UCSD-AML1 (cell line): ENCODE results near the gene TNS3.

Experiments used
- DNase-seq: peaks from one replicate; lab custom pipeline; 2025; ENCODE audit not compliant: unreplicated experiment; lab: John Stamatoyannopoulos, UW

Gene TNS3

DNA sequence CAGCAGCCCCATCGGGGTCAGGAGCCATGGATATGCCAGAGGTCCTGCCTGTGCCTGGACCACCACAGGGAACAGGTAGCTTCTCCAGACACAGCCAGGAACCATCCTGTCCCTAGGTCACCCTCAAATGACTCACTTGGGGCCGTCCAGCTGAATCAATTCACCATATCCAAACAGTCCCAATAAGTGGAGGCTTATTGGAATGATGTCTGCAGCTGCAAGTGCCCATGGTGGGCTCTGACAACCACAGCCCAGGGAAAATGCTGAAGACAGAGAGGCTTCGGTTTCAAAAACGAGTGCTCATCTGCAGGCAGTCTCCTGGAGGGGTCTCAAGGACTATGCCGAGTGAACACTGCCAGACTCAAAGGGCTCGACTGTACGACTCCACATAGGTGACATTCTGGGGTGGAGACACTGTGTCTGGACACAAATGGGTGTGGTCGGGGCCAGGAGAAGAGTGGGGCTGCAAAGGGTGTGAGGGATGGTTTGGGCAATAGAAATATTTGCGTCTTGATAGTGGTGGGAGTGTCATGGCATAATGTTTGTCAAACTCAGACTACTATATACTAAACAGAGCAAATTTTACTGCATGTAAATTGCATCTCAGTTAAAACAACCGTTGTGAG is 204.8 kb downstream of the TNS3 start:
- DNase-seq, result no peak

DNA sequence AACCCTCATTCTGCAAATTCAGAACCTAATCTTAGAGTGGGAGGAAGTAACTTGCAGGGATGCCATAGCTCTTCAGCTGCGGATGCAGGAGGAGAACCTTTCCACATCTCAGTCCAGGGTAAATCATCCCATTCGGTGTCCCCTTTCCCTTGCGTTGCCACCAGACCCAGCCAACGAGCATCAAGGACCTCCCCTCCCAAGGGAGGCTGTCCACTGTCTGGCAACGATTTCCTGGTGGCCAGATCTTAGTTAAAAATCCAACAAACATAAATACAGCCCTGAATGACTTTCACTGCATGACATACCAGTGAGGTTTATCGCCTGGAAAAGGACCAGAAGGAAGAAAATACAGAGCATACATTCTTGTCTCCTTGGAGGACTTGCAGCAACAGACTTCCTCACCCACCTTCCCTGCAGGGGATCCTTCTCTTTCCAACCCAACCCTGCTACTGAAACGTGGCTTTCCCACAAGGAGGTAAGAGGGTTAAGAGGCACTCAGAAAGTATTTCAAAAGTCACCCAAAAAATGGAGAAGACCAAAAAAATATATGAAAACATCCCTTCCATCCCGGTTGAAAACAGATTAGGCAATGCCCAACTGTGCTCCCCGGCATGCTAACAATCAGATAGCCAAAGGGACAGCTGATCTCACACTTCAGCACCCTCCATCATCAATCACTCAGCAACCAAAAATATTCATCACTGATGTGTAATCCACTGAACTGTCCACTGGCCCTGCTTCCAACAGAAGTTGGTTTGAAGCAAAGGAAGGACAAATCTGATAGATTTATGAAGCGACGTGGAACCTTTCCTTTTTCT is 206.6 kb downstream of the TNS3 start:
- no peak for DNase-seq

DNA sequence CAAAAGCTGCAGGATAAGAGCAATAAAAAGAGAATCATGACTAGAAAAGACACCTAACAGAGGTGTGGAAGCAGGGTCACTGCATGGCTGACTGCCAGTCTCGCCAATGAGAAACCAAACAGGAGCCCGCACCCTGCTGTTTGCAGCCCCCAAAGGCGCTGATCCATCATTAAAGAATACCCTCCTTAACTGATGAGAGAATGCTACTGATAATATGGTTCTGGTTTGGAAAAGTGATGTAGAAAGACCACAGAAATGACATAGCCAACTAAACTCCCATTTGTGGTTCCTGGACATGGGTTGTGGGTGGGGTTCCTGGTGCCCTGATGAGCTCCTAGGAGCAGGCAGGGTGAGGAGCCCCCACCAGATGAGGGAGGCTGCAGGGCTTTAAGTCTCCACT is 207.4 kb downstream of the TNS3 start:
- no peak for DNase-seq

DNA sequence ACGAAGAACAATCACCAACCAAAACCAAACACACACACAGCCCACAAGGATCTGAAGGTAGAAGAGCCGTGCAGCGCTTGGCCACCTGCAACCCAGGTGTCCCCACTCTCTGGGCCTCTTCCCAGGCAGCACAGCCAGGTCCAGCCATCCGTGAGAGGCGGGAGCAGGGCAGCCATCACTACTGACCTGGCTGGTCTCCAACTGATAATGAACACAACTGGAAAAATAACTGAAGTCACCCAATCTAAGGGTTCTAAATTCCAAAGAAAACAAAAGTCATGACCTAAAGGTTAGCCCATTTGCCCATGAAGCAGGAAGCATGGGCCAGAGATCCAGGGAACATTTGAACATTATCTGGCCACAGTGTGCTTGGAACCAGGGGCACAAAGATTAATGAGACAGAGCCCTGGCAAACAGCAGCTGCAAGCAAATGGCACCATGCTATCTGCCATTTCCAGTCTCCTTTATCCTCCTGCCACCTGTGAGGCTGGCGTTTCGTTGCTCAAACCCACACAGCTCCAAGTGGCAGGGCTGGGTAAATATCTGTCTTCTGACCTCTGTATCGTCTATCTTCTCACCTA is 207.9 kb downstream of the TNS3 start:
- no peak for DNase-seq

DNA sequence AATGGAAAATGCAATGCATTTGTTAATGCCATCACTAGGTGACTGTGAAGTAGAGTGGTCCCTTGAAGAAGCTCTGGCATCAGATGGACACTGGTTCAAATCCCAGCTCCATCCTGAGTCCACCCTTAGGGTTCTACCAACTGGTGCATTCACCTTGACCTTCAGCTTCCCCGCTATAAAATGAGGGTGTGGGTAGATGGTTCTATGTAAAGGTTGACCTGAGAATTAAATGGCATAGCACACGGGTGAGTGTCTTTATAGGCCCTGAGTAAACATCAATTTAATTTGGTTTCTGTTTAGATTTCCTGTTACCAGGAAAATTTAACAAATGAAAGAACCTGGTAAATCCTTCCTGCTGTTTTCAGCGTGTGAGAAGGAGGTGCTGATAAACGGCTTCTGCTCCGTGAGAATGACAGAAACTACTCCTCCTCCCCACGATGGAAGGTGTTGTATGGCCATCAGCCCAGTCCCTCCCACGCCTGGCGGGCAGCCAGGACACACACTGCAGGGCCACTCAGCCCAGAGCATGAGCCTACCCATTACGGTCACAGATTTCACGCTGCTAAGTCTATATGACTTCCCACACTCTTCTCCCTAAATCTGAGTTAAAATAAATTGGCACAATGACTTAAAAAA is 210.1 kb downstream of the TNS3 start:
- no peak for DNase-seq

DNA sequence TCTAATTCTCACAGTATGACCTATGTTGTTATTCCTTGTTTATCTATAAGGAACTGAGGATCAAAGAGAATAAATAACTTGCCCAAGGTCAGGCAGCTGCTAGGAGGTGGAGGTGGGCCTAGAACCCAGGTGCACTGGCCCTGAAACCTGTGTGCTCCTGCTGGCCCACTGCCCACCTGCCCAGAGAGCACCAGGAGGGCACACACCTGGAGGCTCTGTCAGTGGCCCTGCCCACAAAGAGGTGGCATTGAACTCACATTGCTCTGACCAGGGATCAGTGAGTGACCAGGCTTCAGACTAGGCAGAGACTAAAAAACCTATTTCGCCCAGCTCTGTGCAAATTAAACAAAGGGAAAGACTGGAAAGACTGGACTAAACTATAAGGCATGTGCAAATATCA is 210.6 kb downstream of the TNS3 start:
- DNase-seq, result no peak

DNA sequence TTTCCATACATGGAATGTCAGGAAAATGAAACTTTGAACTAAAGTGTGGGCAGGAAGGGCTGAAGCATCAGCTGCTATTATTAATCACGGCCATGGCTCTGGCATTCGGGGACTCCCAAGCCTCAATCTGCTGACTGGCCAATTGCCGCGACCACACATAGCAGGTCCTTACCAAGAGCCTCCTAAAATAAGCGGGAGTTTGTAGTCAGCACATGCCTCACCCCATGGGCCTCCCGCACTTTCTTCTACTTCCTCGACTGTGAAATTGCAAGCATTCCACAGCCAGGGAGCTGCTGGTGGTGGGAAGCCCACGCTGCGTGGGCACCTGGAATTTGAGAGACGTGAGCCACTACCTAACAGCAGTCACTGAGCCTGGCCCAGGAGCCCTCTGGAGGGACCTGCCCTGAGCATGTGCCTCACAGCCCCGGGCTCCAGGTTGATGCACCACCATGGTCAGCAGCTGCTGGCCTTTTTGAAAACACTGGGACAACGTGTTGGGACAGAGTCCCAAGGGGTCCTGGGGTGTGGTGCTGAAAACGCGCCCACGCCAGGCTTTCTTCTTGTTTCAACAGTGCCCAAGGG is 211.4 kb downstream of the TNS3 start:
- DNase-seq, result no peak

DNA sequence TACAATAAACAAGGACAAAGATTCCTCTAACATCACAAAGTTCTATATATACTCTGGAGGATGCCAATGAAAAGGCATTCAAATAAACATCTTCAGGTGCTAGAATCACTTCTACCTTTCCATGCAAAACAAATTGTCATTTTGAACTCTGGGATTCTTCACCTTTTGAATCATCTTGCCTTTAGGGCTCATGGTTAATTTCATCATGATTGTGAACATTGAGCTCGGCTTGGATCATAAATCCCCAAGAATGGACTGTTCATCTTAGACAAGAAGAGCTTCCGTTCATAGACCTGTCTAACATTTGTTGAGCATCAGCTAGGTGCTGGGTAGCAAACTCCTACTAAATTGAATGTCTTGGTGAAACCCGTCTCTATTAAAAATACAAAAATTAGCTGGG is 212.2 kb downstream of the TNS3 start:
- no peak for DNase-seq

DNA sequence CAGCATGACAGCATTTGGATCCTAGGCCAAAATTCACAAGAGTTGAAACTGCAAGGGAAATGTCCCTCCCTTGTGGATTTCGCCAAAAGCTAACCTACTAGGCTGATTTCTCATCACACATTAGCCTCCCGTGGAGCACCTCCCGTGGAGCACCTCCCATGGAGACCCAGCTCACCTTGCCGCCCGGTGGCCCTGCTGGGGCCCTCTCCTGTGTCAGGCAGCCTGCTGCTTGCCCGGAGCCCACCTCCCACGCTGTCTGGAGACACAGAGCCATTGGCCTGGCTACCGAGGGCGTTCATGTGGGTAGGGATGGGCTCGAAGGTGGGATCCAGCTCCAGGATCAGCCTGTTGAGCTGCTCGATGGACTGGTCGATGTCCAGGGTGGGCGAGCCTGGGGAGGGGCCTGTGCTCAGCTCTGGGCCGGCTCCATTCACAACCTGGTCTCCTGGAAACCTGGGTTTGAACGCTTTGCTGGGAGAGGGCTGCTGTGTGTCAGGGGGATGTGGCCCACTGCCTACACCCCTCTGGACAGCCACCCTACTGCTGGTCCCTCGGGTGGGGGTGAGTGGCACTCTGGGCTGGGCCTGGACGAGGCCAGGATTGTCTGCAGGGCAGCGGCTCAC is 213.6 kb downstream of the TNS3 start:
- no peak for DNase-seq

DNA sequence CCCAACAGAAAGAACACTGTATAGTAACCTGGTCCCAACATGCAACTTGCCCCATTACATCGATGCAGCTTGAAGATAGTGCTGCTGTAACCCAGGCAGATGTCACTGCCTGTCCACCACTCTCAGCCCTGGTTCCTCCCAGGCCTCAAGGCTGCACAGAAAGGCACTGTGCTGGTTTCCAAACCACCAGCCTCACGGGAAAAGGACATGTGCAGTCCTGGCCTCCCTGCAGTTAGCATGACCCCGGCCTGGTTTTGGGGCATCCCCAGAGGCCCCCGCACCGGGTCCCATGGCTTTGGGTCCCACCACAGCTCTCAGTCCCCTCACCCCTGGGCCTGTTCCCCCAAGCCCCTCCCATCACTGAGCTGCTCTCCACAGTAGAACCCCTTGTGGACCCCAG is 214.5 kb downstream of the TNS3 start:
- DNase-seq, result no peak

DNA sequence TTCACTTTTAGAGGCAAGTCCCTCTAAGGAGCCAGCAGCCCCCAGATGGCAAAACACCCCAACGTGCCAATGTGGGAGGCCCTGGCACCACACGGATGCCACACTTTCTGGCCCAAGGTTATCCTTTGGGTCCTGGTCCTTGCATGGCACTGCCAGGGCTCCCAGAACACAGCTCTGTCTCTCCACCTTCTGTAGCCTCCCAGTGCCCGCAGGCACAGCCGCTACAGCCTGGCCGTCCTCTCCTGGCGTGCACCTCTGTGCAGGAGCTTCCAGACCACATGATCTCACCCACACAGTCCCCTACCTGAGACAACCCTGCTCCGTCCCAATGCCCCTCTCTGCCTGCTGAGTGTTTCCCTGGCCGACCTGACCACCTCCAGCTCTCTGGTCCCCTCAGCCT is 215.0 kb downstream of the TNS3 start:
- no peak for DNase-seq

DNA sequence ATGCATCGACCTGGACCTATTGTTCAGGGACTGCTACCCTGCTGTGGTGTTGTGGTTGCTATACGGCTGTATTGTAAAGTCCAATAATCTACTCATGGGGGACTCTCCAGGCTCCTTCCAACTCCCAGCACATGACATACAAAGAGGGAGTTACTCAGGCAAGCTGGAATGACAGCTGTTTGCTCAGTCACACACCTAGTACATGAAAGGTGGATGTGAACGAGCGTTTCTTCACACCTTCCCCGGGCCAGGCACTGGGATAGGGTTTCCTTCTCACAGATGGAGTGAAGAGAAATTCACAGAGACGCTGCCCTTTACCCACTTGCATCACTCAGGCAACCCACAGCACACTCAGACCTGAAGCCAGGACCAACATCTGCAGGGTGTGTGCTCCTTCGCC is 215.7 kb downstream of the TNS3 start:
- no peak for DNase-seq

DNA sequence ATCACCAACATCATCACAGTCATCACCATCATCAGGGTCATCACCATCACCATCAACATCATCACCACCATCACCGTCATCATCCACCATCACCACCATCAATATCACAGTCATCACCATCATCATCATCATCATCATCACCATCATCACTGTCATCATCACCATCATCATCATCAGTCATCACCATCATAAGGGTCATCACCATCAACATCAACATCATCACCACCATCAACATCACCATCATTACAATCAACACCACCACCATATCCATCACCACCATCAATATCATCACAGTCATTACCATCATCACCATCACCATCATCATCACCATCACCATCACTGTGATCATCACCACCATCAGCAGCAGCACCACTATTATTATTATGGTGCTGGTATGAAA is 218.9 kb downstream of the TNS3 start:
- no peak for DNase-seq

DNA sequence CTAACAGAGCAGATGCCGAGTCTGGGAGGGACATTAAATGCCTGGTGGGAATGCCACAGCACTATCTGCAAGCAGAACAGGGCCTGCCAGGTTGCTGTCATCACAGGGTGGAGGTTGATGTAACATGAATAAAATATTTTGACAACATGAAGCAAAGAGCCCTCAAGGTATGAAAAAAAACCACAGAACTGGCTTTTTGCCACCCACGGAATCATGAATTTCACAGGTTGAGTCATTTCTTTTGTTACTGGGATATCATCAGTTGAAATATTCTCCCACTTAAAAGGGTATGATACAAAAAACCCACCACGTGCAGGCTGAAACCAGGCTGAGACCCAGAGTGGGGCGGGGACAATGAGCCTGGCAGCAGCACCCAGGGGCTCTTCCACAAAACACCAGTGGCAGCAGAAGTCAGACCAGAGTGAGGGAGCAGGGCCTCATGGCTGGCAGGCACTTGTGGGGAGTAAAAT is 220.1 kb downstream of the TNS3 start:
- DNase-seq, result no peak

DNA sequence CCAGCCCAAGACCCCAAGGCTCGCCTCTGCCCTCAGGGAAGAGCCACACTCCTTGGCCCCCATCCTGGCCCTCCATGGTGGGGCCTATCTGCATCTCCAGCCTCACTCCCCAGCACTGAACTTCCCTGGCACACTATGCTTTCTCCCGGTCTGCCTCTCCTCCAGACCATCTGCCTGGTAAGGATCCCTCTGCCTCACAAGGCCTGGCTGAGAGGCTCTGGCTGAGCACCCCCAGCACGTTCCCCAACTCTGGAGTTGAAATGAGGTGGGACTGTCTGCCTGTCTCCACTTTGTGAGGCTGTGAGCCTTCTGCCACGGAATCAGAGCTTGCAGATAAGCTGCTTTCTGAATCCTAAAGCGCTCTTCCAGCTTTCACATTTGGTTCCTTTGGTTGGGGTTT is 220.7 kb downstream of the TNS3 start:
- no peak for DNase-seq

DNA sequence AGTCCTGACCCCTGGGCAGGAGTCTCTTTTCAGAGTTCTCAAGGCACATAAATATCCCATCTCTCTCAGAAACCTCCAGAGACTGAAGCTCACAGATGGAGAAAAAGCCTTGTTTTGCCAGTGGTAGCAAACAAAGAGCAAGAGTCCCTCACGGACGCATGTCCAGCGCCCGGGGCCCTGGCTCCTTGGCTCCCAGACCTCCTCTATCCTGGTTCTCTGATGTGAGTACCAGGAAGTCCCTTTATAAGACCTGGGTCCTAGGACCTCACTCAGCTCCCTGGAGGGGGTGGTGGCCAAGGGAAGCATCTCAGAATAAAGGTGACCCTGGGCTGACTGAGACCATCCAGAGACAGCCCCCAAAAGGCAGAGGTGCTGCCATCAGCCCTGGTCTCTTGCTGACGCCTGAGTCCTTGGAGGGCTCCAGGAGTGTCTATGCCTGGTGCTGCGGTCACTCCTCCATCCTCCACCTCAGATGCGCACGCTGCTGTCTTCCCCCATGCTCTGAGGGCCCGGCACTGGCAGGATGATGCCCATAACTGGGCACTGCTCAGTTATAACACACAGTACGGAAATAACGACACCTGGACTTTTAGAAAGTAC is 221.5 kb downstream of the TNS3 start:
- no peak for DNase-seq

DNA sequence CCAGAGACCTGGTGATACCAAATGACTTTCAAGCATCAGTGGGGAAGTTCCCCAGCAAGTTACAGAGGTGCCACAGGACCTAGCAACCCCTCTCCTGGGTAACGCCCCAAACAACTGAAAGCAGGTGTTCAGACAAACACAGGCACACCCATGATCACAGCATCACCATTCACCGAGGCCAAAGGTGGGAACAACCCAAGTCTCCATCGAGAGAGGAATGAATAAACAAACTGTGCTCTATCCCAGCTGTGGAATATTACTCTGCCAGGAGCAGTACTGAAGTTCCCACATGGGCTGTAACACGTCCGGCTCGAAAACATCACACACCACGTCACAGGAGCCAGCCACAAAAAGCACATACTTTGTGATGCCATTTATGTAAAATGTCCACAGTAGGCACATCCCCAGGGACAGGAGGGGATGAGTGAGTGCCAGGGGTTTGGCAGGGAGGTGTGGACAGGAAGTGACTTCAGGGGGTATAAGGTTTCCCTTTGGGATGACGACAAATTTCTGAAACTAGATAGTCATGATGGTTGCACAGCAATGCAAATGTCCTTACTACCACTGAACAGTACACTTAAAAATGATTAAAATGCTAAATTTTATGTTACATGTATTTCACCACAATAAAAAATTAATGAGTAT is 222.8 kb downstream of the TNS3 start:
- DNase-seq, result no peak

DNA sequence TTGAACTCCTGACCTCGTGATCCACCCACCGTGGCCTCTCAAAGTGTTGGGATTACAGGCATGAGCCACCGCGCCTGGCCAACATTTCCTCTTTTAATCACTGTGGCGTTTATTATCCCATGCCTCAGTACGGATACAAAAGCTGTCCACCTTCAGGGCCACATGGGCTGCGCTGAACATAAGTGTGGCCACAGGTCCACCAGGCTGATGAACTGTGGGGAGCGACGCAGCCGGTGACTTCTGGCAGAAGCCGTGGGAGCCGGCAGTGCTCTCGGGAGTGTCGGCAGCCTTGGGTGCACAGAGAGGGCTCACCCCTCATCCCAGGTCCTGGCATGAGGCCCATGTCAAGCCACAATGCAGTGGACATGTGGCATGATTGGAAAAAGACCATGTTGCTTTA is 223.6 kb downstream of the TNS3 start:
- no peak for DNase-seq

DNA sequence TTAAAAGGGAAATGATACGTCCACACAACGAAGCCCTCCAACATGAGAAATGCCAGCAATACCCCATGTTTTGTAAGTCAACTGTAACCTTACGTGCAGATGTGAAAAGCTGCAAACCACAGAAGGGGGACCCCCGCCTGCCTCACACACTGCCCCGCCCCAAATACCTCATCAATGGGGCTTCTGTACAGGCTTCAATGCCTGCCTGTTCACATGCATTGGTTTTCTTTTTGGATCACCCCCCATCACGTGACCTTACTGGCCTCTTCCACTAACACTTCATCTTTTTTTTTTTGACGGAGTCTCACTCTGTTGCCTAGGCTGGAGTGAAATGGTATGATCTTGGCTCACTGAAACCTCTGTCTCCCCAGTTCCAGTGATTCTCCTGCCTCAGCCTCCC is 224.0 kb downstream of the TNS3 start:
- no peak for DNase-seq

DNA sequence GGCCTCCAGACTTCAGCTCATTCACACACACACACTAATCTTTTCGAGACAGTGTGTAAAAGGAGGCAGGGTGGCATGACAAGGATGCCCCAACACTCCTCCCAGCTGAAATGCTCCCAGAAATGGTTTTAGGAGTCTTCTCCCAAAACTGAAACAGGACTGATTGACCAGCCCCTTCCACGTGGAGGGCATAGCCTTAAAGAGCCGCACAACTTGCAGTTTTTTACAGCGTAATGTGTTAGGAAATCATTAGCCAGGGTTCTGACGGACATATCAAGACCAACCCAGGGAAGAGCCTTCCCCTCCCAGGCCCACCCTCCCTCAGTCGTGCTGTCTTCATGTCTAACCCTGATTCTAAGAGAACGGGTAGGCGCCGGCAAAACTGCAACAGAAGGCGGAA is 224.6 kb downstream of the TNS3 start:
- DNase-seq, result no peak
